ENCODE measurements around the gene SMC3. TPM values are rescaled to one million over a fixed set of nuclear protein-coding genes. Genes with fewer than 3 reads are reported as not detected.
"Not testable (repeated sequence)": the region's sequence is repeated elsewhere in the genome, so short reads cannot be mapped to it uniquely, and the experiment has no call there.

The SMC3 gene
- total RNA-seq, 1 experiment from 2014 or later, result 16.5 TPM

DNA sequence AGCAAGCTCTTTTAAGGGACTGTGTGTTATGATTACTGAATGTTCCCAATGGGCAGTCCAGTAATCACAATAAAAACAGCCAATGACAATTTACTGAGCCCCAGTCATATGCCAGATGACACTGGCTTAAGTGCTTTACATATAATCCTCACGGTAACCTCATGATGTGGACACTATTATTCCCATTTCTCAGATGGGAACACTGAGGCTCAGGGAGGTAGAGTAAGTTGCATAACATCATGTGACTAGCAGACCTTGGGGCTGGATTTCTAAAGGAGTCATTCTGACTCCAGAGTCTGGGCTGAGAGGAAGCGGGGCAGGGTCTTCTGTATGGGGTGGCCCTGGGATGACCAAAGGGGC lies 69.1 kb downstream of the SMC3 start:
- DNase-seq (ENCODE audit: low read depth), result no peak
- in situ Hi-C loops (cut with HindIII; ENCODE audit: low pct_unique_long_range_greater_than_20kb, low sequenced_read_pairs), result no loop called here

DNA sequence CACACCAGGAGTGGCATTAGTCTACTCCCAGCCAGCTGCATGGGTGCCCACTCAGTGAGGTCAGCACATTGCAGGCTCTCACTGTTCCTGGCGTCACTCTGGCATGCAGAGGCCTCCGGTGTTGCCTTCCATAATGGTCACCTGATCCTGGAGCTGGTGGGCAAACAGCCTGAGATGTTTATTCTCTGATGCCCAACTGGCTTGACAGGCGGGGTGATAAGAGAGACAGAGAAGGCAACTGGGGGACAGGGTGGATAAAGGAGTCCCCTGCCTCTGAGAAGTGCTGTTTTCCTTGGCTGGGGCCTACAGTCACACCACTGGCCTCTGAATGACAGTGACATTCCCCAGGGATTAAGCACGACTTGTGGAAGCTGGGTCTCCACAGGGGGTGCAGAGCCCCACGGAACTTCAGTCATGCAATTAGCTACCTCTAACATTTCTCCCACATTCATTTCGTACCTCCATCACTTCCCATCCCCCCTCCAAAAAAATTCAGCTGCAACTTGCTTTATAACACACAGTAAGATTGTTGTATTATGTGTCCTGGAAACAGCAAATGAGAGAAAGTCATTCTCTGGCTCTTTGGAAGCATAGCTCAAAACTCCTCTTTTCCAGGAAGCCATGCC lies 69.5 kb downstream of the SMC3 start:
- in situ Hi-C loops (cut with HindIII; ENCODE audit: low pct_unique_long_range_greater_than_20kb, low sequenced_read_pairs), result no loop called here
- DNase-seq (ENCODE audit: low read depth), result peak; percentile 91

DNA sequence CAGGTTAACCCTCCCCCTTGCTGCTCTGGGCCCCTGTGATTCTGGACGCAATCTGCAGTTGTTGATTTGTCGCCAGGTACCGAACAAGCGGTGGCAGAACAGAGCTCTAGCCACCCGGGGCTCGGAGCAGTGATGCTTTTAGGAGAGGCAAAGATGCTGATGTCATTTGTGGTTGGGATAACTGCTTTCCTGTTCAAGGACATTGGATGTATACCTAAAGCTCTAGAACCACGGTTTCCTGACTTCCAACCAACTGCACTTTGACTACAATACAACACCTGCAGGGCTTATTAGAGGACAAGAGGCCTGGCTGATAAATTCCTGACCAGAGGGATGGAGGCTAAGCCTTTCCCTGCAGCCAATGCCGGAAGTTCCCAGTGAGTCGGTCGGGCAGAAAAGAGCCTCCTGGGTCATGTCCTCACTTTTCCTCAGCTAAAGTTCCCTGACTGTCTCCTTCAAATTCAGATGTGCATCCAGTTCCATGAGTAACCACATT lies 70.1 kb downstream of the SMC3 start:
- no peak for DNase-seq (ENCODE audit: low read depth)
- in situ Hi-C loops (cut with HindIII; ENCODE audit: low pct_unique_long_range_greater_than_20kb, low sequenced_read_pairs), result no loop called here

DNA sequence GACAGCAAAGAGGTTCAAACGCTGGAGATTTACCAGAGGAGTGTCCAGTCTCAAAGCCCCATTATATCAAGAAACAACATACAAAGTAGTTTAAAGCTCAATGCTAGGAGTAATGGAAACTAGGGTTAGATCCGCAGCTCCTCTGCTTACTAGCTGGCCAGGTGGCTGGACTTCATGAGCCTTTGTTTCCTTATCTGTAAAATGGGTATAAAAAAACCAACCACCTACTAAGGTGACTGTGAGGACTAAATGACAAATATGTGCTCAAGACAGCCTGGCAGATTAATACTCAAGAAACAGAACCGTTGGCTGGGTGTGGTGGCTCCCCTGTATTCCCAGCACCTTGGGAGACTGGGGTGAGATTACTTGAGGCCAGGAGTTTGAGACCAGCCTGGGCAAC lies 70.8 kb downstream of the SMC3 start:
- in situ Hi-C loops (cut with HindIII; ENCODE audit: low pct_unique_long_range_greater_than_20kb, low sequenced_read_pairs), result no loop called here
- no peak for DNase-seq (ENCODE audit: low read depth)

DNA sequence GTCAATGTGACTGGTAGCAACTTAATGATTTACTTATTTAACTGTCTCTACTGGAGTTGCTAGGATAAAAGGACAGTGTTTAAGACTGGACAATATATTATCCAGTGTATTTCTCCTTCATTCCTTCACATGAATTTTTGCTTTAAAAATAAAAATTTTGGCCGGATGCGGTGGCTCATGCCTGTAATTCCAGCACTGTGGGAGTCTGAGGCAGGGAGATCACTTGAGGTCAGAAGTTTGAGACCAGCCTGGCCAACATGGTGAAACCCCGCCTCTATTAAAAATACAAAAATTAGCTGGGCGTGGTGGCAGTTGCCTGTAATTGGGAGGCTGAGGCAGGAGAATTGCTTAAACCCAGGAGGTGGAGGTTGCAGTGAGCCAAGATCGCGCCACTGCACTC lies 71.6 kb downstream of the SMC3 start:
- DNase-seq (ENCODE audit: low read depth), result peak; percentile 66
- in situ Hi-C loops (cut with HindIII; ENCODE audit: low pct_unique_long_range_greater_than_20kb, low sequenced_read_pairs), result not testable (repeated sequence)

DNA sequence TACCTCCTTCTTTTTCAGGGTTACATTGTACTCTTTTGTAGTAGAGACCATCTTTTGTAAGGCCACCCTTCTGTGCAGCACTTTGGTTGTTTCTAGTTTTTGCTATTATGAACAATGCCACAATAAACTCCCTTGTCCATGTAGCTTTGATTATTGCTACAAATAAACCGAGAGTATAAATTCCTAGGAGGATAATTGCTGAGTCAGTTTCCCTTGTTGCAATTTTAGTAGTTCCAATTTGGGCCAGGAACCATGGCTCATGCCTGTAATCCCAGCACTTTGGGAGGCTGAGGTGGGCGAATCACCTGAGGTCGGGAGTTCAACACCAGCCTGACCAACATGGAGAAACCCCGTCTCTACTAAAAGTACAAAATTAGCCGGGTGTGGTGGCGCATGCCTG lies 72.4 kb downstream of the SMC3 start:
- in situ Hi-C loops (cut with HindIII; ENCODE audit: low pct_unique_long_range_greater_than_20kb, low sequenced_read_pairs), result not testable (repeated sequence)

DNA sequence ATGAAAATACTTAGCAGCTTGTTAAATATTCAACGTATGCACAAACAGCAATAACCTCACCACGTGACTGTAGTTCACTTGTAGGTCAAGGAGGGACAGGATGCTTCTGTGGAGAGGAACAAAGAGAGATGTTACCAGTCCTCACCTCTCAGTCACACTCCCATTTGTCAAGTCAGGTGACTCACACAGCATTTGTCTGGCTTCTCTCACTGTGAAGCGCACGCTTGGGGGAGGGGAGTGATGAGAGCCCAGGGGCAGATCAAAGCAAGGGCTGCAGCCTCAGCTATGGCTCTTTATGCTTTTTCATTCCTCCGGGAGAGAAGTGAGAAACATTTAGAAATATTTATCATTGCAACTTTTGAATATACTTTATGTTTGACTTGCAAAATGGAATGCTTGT lies 73.8 kb downstream of the SMC3 start:
- DNase-seq (ENCODE audit: low read depth), result peak; percentile 92
- in situ Hi-C loops (cut with HindIII; ENCODE audit: low pct_unique_long_range_greater_than_20kb, low sequenced_read_pairs), result no loop called here

More for the DNA sequence above, 72.4 kb downstream of the SMC3 start:
- DNase-seq (ENCODE audit: low read depth), result not testable (repeated sequence)

DNA sequence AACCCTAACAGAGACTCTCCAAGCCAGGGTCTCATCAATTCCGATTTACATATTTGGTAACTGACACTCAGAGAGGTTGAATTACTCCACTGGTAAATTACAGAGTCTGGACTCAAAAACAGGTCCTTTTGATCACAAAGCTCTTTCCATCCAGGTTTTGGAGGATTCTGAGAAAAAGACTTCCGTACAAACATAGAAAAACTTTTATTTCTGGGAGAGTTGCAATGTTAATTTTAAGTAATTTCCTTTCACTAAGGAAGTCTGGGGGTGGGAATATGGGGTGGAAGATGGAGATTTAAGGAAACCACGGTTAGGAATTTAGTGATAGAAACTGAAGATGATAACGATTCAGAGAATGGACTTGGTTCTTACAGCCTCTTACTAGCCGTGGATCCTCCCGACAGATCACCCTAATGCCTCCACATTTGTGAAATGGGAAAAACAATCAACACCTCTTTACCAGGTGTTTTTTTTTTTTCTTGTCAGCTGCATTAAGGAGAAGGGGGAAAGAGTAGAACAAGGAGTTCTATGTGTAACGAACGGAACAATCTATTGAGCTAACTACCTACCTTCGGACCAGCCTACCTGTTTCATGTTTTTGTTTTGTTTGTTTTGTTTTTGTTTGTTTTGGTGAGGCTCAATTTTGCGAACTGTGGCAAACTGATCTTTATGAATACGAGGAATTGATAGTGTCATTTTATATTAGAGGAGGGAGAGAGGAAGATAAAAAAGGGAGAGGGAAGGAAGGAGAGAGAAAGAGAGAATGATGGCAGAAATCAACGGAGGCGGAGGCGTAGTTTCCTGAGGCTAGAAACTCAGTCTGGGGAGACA lies 74.9 kb downstream of the SMC3 start:
- in situ Hi-C loops (cut with HindIII; ENCODE audit: low pct_unique_long_range_greater_than_20kb, low sequenced_read_pairs), result no loop called here
- DNase-seq (ENCODE audit: low read depth), result no peak

DNA sequence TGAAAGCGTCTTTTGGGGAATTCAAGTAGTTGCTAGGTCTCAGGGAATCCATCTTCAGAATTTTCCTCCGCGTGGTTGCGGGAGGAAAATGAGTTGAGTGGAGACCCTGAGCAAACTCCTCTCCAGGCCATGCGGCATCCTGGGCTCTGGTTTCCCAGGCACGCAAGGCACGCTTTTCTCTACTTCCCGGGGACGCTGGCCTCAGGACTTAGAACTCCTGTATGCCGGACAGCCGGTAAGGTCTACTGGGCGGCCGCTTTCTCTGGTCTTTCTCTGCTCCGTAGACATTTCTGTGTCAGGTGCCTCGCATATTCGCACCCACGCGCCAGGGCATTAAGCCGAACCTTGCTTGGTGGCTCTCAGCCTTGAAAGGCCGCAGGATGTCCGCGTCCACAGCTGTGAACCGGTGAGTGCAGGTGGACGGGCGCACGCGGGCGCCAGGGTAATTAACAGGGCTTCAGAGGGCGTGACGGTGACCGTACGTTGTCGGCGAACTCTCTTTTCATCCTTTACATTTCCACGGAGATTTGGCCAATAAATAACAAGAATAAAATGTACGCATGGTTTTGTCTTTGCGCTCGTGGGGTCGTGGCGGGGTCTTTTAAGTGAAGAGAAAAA lies 75.6 kb downstream of the SMC3 start:
- no peak for DNase-seq (ENCODE audit: low read depth)
- in situ Hi-C loops (cut with HindIII; ENCODE audit: low pct_unique_long_range_greater_than_20kb, low sequenced_read_pairs), result no loop called here

DNA sequence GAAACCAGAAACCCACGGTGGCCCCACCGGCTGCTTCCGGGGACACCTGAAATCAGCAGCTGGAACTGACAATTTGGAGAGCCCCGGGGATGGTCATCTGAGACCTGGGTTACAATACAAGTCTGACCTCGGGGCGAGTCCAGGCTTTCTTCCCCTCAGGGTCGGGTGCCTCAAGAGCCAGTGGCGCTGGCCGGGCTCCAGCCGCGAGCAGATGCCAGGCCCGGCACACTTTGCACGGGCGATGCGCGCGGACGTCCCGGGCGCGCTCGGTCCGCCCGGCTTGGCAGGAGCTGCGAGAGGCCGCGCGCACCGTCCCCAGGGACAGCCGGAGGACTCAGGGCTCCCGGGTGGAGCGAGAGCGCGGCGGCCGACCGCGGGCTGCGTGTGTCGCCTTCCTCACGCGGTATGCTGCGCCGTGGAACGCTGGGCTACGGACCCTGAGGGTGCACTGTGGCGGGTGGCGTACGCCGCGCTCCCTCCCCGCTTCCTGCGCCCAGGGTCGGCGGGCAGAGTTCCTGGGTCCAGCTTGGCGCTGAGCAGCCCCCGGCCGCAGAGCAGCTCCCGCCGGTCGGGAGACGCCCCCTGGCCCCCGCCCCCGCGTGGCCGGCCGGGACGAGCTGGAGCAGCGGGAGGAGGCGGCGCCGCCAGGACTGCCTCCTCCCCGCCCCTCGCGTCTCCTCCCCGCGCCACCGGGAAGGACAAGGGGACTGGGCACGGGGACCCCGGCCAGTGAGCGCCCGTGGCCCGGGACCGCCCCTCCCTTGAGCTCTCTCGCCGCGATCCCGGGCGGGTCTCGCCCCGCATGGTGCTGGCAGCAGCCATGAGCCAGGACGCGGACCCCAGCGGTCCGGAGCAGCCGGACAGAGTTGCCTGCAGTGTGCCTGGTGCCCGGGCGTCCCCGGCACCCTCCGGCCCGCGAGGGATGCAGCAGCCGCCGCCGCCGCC lies 76.4 kb downstream of the SMC3 start, which contains the start of gene RBM20:
Gene RBM20 (plus strand): TSS at position 684 of the 945 bp plus-strand sequence. CDS start 119 bp downstream, at position 803.
- peak; percentile 80 for DNase-seq (ENCODE audit: low read depth)
- in situ Hi-C loops (cut with HindIII; ENCODE audit: low pct_unique_long_range_greater_than_20kb, low sequenced_read_pairs), result no loop called here

DNA sequence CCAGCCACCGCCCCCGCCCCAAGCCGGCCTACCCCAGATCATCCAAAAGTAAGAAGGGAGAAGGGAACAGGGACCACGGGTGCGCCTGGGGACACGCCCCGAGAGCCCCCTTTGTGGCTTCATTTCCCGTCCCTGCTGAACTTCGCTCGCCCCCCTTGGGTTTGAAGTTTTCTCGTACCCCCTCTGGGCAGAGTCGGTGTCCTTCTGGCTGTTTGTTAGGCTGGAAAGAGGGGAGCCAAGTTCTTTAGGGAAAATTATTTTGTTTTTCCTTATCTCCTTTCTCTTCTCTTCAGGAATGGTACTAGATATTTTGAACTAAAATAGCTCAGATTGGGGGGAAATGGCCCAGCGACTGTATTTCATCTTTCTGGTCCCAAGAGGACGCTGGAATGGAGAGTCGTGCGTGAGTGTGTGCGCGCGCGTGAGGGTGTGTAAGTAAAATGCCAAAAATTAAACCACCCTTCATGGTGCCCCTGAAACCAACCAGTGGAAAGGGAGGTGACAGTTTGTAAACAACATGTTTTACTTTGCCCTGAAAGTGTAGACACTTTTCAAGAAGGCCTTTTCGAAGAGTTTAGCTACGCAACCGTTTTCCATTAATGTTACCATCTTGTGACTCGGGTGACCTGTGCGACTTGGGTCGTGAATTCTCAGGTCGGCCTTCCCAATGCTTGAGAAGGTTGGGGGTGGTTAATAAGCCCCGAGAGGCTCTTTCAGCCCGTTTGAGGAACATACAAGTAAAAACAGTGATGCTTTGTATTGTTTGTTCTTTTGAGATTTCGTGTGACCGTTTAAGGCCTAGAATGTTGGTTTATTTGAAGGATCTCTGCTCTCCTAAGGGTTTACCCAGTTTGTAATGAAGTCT lies 77.3 kb downstream of the SMC3 start:
- peak; percentile 55 for DNase-seq (ENCODE audit: low read depth)
- in situ Hi-C loops (cut with HindIII; ENCODE audit: low pct_unique_long_range_greater_than_20kb, low sequenced_read_pairs), result no loop called here

DNA sequence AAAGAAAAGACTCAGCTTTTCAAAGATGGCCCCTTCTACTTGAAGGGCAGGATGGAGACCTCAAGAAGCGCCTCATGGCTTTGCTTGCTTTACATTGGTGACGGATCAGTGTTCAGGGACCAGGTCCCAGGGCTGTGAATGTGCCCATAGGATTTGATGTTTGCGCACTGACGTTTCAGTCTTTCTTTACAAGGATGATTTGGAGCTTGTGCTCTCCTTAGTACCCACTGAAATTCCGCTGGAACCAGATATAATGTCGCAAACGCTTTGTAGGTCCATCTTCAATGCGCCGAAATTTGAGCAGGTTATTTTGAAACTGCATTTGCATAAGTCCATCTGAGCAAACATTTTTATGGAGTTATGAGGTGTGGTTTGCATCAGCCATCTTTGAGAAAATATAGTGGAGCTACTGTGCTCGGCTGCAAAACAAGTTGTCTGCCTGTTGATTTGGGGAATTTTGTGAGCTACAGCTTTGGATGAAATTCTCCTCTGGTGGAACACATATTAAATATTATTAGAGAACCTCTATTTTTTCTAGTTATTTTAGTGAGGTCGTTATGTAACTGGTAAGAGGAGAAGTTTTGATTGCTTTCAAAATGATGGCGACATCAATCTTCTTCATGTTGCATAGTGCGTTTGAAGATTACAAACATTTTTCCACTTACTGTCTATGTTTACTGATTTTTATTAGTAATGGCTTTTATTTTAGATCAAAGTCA lies 79.1 kb downstream of the SMC3 start:
- DNase-seq (ENCODE audit: low read depth), result peak; percentile 57
- in situ Hi-C loops (cut with HindIII; ENCODE audit: low pct_unique_long_range_greater_than_20kb, low sequenced_read_pairs), result no loop called here

DNA sequence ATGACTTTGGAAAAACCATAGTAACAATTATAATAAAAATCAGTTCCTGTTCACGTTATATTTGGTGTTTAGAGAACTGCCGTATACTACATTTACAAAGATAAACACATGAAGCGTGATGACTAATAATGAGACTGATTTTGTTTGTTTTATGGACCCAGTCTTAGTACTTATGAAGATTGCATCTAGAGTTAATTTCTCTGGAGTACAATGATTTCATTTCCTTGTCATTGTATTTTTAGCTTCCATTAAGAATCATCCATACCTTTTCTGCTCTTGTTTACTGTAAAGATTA lies 79.6 kb downstream of the SMC3 start:
- no peak for DNase-seq (ENCODE audit: low read depth)
- in situ Hi-C loops (cut with HindIII; ENCODE audit: low pct_unique_long_range_greater_than_20kb, low sequenced_read_pairs), result no loop called here

DNA sequence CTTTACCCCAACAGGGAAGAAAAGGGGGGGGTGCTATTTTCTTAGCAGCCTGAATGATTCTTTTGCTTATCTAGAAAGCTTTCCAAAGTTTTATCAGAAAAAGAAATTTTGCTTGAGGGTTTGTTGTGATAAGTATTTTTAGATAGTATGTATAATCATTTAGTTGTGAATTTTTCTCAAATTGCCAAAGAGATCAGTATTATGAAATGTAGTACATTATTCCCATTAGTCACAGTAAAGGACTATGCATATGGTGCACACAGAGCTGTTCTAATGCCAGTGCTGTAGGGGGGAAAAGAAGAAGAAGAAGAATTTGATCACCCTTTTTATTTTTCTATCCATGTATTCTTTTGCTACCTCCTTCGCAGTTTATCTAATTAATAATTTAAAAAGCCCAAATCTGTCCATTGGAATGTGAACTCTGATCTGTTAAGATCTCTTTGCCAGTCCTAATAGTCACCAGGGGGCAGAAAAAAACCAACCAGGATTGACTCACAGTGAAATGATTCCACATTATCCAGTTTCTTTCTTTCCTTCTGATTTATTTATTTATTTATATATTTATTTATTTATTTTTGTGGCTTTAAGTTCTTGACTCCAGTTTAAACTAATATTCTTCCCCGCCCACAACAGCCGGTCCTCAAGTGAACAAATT lies 81.3 kb downstream of the SMC3 start:
- no peak for DNase-seq (ENCODE audit: low read depth)
- in situ Hi-C loops (cut with HindIII; ENCODE audit: low pct_unique_long_range_greater_than_20kb, low sequenced_read_pairs), result no loop called here

DNA sequence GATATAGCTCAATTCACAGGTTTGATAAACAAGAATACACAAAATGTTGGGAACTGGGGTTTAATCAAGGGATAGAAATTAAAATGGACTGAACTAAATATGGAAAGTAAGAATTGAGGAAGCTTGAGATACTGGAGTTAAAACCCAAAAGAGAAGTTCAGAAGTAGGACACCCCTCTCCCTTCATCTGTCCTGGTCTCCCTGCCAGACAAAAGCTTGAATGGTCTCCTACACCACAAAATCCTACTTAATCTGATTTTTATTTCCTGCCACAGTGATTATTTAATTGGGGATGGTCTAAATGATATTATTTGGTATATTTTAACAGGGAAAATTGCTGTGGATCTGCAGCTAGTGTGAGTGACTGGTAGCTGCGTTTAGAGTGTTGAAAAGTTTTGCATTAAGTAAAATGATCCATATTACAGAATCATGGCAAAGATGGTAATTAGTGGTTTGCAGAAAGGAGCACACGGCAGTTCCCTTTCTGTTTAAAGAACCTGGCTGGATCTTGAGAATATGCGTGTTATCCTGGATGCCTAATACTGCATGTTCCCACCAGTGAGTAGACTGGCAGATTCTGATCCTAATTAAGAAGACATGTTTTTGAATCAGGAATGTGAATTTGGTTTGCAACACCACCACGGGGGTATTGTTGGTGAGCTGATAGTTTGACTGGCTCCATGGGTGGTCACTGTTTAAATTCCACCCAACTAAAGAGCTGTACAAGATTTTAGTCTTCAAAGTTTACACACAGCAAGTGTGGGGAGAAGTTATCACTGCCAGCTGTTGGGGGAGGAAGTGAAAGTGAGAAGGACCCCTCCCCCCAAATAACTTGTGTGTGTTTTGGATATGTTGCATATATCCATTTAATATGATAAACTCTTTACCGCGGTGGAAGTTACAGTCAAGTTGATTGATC lies 82.1 kb downstream of the SMC3 start:
- in situ Hi-C loops (cut with HindIII; ENCODE audit: low pct_unique_long_range_greater_than_20kb, low sequenced_read_pairs), result no loop called here
- DNase-seq (ENCODE audit: low read depth), result no peak

DNA sequence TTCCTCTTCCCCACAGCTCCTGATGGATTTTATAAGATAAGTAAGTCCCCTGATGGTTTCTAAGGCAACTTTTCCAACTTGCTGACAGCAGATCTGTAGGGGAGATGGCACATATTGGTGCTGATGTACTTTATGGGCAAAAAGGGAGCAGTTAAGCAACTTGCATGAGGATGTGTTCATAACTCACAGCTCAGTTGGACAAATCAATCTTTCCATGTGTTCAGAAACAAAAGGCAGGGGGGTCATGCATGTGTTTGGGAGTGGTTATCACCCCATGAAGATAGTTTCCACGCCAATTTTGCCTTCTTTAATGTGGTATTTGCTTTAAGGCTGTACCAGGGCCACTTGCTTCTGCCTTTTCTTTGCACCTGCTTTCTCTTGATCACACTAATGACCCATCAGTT lies 82.8 kb downstream of the SMC3 start:
- no peak for DNase-seq (ENCODE audit: low read depth)
- in situ Hi-C loops (cut with HindIII; ENCODE audit: low pct_unique_long_range_greater_than_20kb, low sequenced_read_pairs), result no loop called here

All from Caki2 (cell line).